ENCODE measurements around the gene OR10K2.
"Not testable (repeated sequence)": the region's sequence is repeated elsewhere in the genome, so short reads cannot be mapped to it uniquely, and the experiment has no call there.

The OR10K2 gene

GRCh38 chr1:158426137-158426536, at the start of gene OR10K2:
TSS of gene OR10K2 (minus strand) at chr1:158426237. CDS start at chr1:158420866, 5,371 bp downstream.
- no peak for DNase-seq (ENCODE audit: low read depth in 2 of 2)

GRCh38 chr1:158471920-158472319, 45.9 kb upstream of the OR10K2 start, which contains the start of gene OR10R2:
TSS of gene OR10R2 (plus strand) at chr1:158472220. CDS start at chr1:158472326, 106 bp downstream.
- no peak for DNase-seq (ENCODE audit: low read depth in 2 of 2)

- DNase-seq (ENCODE audit: low read depth in 2 of 2), result no peak
These were observed 35.5 kb upstream of the OR10K2 start, which contains the start of gene OR10K1 for GRCh38 chr1:158461534-158461933. TSS of gene OR10K1 (plus strand) at chr1:158461834. CDS start at chr1:158465562, 3,728 bp downstream.

GRCh38 chr1:158458263-158458662, 32.2 kb upstream of the OR10K2 start:
- no peak for DNase-seq (ENCODE audit: low read depth in 2 of 2)

GRCh38 chr1:158457246-158457645, 31.2 kb upstream of the OR10K2 start:
- DNase-seq (ENCODE audit: low read depth in 2 of 2), result no peak

- DNase-seq (ENCODE audit: low read depth in 2 of 2), result no peak
These were observed 28.5 kb upstream of the OR10K2 start for GRCh38 chr1:158454537-158454936.

GRCh38 chr1:158445376-158445775, 19.3 kb upstream of the OR10K2 start:
- DNase-seq (ENCODE audit: low read depth in 2 of 2), result no peak

GRCh38 chr1:158434741-158435140, 8.7 kb upstream of the OR10K2 start:
- no peak for DNase-seq (ENCODE audit: low read depth in 2 of 2)

GRCh38 chr1:158430163-158430562, 4.1 kb upstream of the OR10K2 start:
- not testable (repeated sequence) for DNase-seq (ENCODE audit: low read depth in 2 of 2)

GRCh38 chr1:158425027-158425426, 1.0 kb downstream of the OR10K2 start:
- DNase-seq (ENCODE audit: low read depth in 2 of 2), result no peak

- DNase-seq (ENCODE audit: low read depth in 2 of 2), result no peak
These were observed 3.8 kb downstream of the OR10K2 start for GRCh38 chr1:158422212-158422611.

GRCh38 chr1:158417586-158417985, 8.5 kb downstream of the OR10K2 start:
- DNase-seq (ENCODE audit: low read depth in 2 of 2), result no peak

GRCh38 chr1:158414651-158415345, 11.2 kb downstream of the OR10K2 start:
- DNase-seq (ENCODE audit: low read depth in 2 of 2), result no peak

GRCh38 chr1:158407092-158407491, 18.9 kb downstream of the OR10K2 start:
- DNase-seq (ENCODE audit: low read depth in 2 of 2), result no peak

GRCh38 chr1:158400871-158401270, 25.2 kb downstream of the OR10K2 start:
- no peak for DNase-seq (ENCODE audit: low read depth in 2 of 2)

- DNase-seq (ENCODE audit: low read depth in 2 of 2), result no peak
These were observed 27.1 kb downstream of the OR10K2 start, which contains the start of gene OR10T2 for GRCh38 chr1:158398818-158399514. TSS of gene OR10T2 (minus strand) at chr1:158399466. CDS start at chr1:158399466, 0 bp downstream.

- DNase-seq (ENCODE audit: low read depth in 2 of 2), result no peak
These were observed 29.4 kb downstream of the OR10K2 start for GRCh38 chr1:158396646-158397045.

- no peak for DNase-seq (ENCODE audit: low read depth in 2 of 2)
These were observed 32.6 kb downstream of the OR10K2 start for GRCh38 chr1:158393476-158393875.

GRCh38 chr1:158391099-158391498, 34.9 kb downstream of the OR10K2 start:
- DNase-seq (ENCODE audit: low read depth in 2 of 2), result no peak

- DNase-seq (ENCODE audit: low read depth in 2 of 2), result no peak
These were observed 35.7 kb downstream of the OR10K2 start for GRCh38 chr1:158390331-158390730.

- DNase-seq (ENCODE audit: low read depth in 2 of 2), result no peak
These were observed 51.2 kb downstream of the OR10K2 start for GRCh38 chr1:158374860-158375259.

GRCh38 chr1:158374101-158374500, 51.9 kb downstream of the OR10K2 start:
- not testable (repeated sequence) for DNase-seq (ENCODE audit: low read depth in 2 of 2)
